ENCODE data around the gene OTUD1.

- TF ChIP-seq FOXM1 (IDR thresholded peaks at IDR 0.05; ENCODE audit: borderline replicate concordance) (no peak), SP1 (IDR thresholded peaks at IDR 0.05) (no peak), FOXA1 (IDR thresholded peaks at IDR 0.05) (no peak), ARNT (IDR thresholded peaks at IDR 0.05) (no peak), LEF1 (IDR thresholded peaks at IDR 0.05; ENCODE audit: borderline replicate concordance) (no peak), CTBP1 (IDR thresholded peaks at IDR 0.05; ENCODE audit: borderline replicate concordance) (no peak)
Measured at GRCh38 chr10:23479798-23480473, 41.1 kb downstream of the OTUD1 start.
